SKM-1 treated with dmso at 0.1 percent for 144 hours (cell line): ENCODE measurements around the gene VIT.

Source experiments
- DNase-seq: peaks from one replicate; lab custom pipeline; 2025; ENCODE audit not compliant: unreplicated experiment; lab: John Stamatoyannopoulos, UW

Gene VIT

DNA sequence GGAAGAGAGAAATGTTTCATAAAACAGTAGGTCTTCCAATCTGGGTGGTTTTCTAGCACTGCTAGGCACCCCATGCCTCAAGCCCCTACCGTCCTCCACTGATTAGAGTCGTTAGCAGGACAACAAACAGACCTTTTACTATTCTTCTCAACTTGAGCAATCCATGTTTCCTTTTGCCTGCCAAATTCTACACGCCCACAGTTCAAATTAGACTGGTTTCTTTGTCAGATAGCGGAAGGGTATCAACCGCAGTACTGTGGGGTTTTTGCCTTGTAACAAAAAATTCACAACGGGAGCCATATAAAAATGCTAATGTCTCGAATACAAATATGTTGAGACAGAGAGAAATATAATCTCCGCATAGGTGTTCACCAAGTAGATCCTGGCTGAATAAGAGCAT is 59.9 kb downstream of the VIT start:
- DNase-seq = no peak

DNA sequence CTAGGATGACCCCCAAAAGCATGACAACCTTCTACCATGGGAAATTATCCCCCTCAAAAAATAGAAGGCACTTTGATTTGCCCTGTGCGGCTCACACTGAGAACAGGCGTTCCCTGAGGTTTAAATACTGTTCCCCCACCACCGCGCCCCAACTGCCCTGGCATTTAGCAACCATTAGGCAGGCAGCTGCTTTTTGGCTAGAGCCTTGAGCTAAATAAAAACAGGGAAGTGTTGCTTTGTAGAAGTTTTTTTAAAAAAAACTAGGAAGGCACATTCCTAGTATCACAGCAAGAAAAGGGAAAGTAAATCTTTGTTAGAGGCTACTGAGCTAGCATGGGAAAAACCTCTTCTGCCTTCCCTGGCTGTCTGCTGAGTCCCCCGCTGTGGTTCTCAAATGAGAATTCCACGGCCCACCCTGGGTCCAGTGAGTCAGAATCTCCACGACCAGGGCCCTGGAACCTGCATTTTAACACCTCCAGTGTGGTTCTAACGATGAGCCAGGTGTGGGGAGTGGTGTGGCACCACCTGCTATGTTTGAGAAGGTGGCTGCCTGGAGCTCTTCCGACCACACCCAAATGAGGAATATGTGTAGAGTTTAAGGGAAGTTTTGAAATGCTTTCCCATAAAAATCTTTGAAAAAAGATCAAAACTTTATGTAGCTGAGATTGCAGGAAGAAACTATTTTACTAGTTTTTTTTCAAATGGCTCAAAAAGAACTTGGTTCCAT is 66.4 kb downstream of the VIT start:
- no peak for DNase-seq

DNA sequence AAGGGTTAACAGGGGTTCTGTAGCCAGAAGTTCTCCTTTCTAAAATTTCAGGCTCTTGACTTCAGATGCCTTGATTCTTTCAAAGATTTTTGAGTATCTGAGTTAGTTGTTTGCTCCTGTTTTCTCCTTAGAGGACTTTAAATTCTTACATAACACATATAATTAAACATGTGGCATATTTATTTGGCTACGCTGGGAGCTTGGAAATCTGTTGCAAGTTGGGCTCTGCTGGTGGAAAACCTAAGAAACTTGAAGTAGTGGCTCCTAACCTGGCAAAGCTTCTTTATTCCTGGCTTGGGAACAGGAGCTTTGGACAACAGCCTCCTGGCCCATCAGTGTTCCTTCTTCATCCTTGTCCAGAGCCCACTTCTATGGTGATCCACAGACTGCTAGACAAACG is 72.6 kb downstream of the VIT start:
- DNase-seq = no peak

DNA sequence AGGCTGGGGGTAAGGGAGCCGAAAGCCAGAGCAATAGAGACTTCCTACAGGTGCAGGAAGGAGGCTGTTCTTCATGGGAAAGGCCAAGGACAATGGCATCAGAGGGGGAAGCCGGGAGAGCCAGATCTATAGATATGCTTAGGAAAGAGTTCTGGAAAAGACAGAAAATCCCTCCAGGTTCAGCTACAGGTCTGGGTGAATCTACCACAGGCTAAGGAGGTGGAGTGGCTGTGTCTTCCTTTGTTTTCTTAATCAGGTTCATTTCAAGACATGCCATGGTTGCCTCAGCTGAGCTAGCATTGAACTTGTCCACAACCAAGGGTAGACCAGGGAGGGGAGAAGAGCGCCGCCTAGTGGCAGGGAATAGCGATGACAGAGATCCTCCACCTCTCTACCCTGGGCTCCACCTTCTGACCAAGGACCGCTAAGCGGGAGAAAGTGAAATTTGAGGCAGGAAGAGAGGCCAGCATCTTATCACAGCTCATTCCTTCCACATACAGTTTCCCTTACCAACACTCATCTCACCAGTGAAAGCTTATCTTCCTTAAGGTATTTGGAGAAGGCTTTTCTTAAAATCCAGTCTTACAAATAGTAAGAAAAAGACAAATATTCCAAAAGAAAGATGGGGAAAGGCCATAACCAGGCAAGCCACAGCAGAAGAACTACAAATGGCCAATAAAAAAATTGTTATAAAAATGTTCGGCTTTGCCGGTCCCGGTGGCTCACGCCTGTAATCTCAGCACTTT is 74.2 kb downstream of the VIT start:
- peak; percentile 67 for DNase-seq

DNA sequence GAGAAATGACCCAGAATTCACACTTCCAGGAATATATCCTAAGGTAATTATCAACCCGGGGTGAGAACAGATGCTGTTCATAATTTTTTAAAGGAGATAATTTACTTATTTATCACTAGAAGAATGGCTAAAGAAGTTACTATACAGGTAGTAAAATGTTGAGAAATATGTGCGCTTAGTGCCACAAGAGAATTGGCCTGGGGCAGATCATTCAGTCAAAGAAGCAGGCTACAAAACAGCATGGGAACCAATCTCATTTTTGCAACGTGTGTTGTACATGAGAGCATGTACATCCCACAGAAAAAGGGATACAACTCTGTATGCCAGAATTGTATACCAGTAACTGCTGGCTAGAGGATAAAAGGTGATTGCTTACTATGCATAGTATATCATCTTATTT is 75.2 kb downstream of the VIT start:
- no peak for DNase-seq

DNA sequence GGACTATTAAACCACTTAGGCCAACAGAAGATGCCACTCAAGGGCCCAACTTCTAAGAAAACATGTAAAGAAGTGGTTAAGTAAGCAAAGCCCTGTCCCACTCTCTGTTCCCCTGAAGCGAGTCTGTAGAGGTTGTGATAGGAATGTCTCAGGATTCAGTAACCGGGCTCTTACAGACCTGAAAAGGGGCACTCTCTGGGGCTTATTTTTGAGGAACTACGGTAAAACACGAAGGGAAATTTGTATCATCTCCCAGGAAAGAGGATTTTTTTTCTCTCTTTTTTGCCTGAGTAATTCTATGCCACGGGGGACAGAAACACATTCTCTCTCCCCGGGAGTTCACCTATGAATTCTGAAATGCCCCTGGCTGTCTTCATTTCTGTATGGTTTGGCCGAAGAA is 77.4 kb downstream of the VIT start:
- no peak for DNase-seq

DNA sequence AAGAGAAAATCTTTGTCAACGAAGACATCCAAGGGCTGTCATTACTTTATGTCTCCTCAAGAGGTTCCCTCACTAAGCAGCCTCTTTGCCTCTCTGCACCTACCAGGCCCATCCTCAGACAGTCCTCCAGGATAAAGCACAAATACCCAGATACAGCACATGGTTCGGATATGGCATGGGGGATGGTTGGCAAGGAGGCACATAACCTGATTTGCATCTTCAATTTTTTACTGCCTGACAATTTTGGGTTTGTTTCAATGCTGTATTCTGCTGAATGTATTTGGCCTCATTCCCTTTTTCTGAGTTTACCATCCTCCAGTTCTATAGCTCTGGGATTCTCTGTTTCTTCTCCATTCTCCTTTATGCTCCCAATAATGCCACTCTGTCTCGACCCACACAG is 78.8 kb downstream of the VIT start:
- DNase-seq = no peak

DNA sequence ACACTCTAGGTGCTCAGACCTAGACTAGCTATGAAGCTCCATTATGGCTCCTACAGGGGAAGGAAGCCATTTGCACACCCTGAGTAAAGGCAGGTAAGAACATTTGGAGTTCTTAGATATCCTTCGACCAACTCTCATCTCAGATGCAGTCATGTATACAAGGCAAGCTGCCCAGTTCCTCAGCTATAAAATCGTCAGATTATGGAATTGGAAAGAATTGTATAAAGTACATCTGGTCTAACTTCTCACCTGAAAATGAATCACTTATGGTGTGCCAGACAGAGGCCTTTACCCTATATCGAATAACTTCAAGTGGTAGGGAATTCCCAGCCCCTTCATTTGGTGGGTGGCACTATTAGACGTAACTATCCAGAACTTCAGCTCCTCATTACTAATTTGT is 79.3 kb downstream of the VIT start:
- no peak for DNase-seq

DNA sequence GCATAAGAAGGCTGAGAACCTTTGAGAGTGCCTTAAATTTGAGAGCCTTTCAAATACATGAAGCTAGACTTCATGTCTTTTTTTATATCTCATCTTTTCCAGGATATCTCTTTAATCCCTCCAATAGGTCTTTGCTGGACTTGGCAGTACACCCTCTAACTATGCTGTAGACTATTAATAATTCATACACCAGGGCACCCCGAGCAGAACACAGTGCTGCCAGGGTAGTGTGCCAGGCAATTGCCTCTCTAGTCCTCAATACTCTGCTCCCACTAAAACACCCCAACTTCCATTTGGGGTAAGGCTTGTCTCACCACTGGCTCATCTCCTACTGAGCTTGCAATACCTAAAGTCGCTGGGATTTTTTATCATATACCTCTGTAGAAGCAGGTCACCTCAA is 80.8 kb downstream of the VIT start:
- no peak for DNase-seq

DNA sequence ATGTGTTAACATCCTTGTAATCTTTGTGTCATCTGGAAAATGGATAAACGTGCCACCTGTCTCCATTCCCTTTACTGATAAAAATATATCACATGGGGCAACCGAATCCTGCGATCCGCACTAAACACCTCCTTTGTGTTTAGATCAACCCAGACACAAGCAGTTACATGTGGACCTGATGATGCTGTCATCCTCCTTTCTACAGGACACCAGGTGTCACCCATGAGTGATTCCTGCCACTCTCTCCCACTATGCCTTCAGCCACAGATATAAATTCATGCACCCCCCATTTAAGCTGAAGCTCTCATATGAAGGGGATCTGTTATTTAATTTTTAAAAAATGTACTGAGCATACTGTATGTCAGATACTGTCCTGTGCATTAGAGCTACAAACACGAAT is 81.3 kb downstream of the VIT start:
- no peak for DNase-seq

DNA sequence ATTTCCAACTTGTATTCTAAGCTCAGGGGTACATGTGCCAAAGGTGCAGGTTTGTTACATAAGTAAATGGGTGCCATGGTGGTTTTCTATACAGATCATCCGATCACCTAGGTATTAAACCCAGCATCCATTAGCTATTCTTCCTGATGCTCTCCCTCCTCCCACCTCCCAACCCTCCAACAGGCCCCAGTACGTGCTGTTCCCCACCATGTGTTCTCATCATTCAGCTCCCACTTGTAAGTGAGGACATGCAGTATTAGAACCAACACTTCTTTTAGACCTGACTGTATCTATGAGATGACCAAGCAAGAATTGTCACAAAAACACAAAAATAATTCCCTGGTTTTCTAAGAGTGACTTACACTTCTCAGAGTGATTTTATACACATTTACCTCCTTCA is 83.0 kb downstream of the VIT start:
- no peak for DNase-seq

DNA sequence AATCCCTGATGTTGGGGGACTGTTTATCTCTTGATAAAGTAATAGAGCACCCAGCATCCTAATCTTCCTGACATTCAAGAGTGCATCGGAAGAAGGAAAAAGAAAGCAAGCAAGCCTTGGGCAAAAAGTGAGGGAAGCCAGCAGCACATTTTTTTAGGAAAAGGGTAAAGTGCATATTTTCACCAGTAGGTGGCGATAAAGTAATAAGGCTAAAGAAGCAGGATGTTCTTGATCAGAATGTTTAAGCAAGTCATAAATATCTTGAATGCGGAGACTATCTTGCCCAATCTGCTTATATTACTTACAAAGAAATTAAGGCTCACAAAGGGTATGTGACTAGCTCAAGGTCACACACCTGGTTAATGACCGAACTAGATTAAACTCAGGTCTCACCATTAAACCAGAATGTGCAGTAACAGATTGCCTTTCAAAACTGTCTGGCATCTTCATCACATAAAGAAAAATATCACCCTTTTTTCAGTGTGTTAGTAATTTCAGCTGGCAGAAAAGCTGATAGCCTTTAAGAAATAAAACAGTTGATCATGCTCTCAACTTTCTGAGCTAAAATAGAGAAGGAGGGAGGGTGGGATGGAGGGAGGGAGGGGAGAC is 83.8 kb downstream of the VIT start:
- DNase-seq = peak; percentile 59

DNA sequence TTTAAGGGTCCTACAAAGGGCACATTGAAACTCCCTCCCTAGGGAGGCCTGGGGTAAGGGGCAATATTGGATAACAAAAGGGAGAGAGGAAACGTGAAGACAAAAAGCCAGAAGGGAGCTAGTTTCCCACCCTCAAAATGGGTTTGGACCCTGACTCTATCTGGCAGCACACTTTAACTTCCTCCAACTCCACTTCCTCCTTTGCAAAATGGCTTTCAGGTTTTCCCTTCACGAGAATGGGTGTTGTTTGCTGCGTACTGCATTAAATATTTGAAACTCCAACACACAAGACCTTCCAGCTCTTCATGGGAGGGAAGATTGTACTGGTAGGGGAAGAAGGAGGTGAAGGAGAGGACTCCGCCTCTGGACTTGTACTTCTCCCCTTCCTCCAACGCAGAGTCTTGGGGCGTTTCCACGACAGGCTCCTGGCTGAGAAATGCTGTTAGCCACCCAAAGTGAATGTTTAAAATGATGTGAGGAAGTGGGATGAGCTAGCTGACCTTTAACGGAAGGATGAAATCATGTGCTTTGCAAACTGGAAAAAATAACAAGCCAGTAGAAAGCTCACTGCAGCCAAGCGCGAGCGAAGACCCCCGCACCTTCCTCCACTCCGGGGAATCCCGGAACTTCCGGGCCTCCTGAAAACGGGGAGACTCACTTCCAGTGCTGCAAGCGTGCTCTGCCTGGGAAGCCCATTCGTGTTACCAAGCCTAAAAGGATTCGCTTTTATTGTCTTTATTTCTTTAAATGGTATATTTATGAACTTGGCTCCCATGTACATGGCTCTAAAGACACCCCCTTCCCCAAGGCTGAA is 85.6 kb downstream of the VIT start:
- DNase-seq = peak; percentile 12

DNA sequence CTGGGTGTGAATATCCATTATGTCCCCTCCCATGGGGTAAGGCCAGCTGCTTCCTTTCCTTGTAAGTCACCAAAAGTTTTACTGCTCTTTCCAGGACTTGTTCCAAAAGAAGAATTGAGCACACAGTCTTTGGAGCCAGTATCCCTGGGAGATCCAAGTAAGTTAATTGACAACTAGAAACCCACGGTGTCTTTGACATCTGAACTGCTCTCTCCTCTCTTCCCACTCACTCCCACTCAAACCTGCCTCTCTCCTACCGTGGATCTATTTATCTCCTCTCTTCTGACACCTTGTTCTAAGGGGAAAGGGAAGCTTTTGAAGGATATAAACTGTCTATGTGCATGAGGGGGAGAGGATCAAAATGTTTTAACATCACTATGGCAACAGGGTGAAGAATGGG is 86.7 kb downstream of the VIT start:
- DNase-seq = no peak

DNA sequence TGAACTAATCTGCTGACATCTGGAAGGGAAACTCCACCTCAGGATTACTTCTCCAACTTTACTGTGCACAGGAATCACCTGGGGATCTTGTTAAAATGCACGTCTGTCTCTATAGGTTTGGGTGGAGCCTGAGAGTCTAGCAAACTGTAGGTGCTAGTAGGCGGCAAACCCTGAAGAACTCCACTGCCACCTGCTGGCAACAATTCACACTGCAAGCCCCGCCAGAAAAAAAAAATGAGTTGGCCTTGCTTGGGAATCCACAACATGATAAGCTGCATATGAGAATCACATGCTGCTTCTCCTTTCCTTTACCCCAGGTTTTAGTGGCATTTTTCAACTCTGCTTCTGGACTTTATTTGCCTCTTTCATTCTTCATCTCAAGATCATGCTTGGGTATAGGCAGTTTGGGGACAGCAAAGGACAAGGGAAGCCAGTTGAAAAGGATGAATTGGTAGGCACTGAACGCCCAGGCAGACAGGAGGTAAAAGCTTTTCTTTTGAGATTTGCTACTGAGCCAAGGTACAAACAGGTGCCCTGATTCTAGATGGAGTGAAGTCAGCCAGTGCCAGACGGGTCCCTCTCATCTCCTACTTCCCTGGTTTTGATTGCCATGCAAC is 88.8 kb downstream of the VIT start:
- peak; percentile 71 for DNase-seq

DNA sequence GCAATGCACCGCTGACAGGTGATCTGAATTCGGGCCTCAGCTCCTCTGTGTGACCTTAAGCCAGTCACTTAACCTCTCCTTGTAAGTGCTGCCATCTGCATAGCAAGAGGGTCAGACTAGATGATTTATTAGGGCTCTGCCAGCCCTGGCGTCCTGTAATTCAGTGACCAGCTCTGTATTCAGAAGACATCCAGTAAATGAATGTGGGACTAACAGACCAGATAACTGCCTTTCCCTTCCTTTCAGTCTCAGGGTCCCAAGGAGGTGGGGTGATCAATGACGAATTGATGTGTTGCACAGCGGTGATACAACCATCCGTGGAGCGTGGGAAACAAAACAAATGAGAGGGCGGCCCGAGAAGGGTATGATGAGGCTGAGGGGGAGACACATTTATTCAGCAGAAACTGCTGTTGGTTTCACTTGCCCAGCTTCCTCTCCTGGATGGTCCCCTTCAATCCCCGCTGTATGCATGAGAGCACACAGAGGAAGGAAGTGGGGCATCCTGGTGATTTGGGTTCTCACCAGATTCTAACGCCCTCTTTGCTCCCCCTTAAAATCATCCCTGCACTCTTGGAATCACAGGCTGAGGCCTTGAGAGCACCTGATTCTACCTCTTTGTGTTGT is 92.8 kb downstream of the VIT start:
- no peak for DNase-seq

DNA sequence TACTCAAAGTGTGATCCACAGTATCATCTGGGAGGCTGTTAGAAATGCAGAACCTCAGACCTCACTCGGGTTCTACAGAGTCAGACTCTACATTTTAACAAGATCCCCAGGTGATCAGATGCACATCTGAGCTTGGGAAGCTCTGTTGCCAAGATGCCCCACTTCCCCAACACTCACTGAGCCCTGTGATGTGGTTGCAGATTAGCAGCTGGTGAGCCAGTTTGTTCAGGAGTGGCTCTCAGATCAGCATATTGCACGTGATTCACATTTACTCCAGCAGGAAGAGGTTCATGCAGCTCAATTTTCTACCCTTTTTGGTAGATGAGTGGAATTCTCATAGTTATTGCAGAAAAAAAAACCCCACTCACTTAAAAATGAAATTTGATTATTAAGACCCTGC is 96.4 kb downstream of the VIT start:
- no peak for DNase-seq

DNA sequence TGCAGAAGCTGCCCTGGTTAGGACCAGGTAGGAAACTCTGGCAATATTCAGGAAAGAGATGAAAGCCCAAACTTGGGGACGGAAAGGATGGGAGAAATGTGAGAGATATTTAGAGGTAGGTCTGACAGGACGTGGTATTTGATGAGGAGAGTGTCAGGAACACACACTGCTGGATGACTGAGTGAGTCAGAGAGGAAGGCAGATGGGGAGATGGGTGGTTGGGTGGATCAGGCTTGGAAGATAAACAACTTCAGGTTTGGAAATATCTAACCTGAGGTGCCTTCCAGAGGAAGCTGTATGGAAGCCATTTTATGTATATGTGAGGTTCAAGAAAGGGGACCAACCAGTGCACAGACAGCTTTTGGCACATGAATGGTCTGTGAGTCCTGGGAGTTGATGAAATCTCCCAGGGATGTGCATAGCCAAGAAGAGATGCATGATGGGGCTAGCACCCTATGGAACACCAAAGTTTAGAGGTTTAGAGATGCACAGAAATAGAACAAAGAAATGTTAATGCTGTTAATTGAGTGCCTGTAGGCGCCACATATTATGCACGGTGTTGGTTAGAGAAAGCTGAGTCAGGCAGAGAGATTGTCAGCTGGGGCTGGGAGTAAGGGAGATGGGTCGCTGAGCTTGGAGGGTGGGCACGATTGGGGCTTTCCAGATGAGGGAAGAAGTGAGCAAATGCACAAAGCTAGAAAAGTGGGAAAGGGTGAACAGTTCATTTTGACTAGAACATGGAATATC is 101.0 kb downstream of the VIT start:
- DNase-seq = no peak

DNA sequence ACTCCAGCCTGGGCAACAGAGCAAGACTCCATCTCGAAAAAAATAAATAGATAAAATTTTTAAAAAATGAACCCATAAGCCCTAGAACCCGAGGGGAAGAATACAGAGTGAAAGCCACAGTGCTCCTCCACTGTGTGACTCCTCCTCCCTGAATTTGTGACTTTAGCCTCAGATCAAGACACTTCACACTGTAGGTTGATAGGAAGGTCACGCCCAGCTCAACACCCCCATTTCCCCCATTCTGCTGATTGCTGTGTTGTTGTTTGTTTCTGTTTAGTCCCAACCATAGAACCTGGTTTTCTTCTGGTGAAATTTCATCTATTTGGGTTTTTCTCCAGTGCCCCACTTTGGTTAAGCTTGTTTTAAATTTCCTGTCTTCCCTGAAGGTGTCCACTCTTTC is 102.2 kb downstream of the VIT start:
- no peak for DNase-seq

DNA sequence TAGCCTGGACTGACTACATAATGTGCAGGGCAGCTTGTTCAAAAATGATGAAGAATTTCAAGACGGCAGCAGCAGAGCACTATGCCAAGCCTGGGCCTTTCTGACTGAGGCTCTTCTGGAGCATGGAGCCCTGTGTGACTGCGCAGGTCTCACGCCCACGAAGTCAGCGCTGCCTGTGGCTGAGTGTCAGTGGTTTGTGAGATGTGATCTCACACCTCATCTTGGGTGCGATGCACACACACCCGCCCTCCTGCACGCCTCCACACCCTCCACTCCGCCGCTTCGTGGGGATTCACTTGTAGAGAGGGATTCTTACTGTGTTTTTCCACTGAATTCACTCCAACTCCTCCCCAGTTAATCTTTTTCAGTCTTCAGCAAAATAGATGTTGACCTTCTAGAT is 103.9 kb downstream of the VIT start:
- no peak for DNase-seq
